ENCODE data around the gene TBCD.

Gene TBCD

DNA sequence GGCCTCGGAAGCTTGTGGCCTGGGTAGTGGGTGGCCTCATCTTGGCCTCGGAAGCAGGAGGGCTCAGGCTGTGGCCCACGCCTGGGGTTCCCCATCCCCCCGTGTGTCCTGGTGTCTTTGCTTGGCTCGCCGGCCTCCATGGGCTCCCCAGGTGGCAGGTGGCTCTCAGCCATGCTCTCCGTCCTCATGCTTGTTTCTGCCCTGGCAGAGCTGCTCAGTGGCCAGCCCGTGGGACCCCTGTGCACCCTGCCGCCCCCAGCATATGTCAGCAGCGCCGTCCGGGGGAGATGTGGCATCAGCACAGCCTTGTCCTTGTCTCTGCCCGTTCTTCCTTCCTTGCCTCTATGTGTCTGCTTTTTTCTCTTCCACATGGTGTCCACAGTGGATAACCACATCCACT, 38.5 kb downstream of the TBCD start:
- no peak for DNase-seq (ENCODE audit: low read depth, low spot score)

DNA sequence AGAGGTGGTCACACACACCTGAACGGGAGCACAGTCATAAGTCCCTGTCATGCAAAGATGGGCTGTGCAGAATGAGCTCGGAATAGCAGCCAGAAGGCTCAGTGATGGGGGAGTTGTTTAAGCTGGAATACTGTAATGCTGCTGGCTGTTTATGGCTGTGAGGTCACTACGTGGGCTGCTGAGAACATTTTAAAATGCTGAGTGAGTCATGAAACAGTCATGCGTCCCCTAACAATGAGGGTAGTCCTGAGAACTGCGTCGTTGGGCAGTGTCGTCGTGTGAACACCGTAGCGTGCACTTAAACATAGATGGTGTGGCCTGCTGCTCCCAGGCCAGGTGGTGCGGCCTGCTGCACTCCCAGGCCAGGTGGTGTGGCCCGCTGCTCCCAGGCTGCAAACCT, 39.7 kb downstream of the TBCD start:
- DNase-seq (ENCODE audit: low read depth, low spot score): no peak

DNA sequence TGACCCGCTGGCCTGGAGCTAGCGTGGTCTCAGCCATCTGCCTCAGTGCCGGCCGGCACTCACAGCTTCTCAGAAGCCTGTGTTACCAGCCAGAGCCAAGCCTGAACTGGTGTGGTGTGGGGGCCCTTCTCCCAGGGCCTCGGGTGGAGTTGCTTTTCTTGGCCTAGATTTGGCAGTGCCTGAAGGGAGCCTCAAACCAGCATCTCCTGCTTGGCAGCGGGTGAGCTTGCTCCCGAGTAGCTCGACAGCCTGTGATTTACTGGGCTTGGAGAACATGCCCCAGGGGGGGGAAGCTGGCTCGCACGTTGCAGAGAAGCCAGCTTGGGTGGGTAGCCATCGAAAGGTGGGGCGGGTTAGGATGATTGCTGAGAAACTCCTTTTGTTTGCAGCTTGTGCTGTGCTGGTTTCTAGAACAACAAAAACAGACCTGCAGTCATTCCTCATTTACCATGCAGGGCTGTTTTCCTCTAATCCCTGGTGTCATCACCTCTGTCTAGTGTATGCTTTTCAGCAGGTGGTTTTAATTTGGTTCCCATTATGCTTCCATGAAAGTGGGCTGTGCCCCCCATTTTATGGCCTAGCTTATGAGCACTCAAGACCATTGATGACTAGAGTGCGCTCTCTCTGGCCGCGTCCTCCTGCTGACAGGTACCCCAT, 42.2 kb downstream of the TBCD start:
- DNase-seq (ENCODE audit: low read depth, low spot score): no peak

DNA sequence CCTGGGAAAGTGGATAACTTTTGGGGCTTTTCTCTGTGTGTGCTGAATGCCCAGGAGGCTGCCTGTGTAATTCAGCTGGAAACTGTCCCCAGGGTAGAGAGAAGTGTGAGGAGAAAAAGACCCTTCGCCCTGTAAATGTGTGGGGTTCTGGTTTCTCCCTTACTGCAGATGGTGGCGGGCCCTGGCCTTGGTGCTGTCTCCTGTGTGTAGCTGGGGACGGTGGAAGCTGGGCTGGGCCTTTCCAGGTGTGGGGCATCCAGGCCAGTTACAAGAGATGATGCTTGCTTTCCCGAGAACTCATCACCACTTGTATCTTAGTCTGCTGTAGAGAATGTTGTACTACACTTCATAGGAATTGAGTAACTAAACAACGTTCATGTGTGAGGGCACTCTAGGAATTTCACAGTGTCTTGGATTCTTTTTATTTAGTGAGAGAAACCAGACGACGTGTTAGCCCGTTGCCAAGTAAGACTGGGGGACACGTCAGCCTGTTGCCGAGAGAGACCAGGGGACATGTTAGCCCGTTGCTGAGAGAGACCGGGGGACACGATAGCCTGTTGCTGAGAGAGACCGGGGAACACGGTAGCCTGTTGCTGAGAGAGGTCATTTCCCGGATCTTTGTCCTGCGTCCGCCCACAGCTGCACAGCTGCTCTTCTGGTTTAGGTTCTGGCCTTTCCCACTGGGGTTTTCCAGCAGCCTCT, 43.1 kb downstream of the TBCD start:
- DNase-seq (ENCODE audit: low read depth, low spot score): no peak

DNA sequence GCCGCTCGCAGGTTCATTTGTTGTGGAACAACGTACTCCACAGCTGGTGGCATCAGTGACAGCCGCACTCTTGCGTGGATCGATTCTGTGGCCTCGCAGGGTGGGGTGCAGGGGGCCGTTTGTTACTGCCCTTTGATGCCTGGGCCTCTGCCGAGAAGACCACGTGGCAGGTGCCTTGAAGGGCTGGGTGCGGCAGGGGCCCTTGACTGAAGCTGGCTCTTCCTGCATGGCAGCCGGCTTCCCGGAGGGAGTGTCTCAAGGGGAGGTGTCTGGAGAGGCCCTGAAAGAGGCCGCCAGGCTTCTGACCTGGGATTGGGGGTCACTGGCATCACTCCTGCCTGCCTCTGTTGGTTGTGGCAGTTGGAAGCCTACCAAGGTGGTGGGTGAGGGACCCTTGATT, 43.8 kb downstream of the TBCD start:
- DNase-seq (ENCODE audit: low read depth, low spot score): no peak

DNA sequence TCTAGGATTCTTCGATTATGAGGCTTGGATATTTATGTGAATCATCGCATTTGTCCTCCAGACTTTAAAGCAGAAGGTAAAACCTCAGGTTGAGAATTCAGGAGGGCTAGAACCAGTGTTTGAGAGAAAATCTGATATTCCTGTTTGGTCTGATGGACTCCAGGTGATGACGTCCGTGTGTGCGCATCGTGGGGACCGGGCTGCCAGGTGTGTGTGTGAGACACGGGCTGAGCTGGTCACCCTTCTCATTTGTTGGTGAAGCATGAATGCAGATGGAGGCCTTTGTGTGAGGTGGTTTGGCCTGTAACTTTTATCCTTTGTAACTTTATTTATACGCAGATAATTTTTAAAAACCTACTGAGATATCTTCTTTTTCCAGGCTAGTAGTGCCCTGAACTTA, 45.2 kb downstream of the TBCD start:
- no peak for DNase-seq (ENCODE audit: low read depth, low spot score)

DNA sequence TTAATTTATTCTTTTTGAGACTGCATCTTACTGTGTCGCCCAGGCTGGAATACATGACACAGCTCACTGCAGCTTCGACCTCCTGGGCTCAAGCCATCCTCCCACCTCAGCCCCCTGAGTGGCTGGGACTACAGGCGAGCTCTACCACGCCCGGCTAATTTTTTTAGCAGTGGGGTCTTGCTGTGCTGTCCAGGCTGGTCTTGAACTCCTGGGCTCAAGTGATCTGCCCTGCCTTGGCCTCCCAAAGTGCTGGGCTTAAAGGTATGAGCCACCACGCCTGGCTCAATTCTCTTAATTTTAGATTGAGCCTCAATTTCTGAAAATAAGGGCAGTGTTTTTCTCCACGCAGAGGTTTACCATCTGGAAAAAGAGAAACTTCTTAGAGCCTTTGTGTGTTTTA, 46.9 kb downstream of the TBCD start:
- DNase-seq (ENCODE audit: low read depth, low spot score): no peak

DNA sequence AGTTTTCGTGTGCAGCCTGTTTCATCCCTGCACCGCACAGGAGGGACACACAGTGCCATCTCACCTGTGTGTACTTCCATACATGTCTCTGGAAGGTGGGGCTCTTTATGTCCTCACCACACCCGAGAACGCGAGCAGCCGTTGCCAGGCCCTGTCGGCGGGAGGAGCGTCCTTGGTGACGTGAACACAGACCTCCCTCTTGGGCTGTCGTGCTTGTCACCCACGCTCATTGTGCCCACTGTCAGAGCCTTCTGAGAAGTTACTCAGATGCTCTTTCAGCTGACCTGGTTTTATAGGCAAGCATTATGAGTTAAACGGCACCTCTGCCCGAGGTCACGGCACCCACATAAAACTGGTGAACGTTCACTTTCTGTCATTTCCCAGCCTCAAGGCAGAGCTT, 47.7 kb downstream of the TBCD start:
- no peak for DNase-seq (ENCODE audit: low read depth, low spot score)

DNA sequence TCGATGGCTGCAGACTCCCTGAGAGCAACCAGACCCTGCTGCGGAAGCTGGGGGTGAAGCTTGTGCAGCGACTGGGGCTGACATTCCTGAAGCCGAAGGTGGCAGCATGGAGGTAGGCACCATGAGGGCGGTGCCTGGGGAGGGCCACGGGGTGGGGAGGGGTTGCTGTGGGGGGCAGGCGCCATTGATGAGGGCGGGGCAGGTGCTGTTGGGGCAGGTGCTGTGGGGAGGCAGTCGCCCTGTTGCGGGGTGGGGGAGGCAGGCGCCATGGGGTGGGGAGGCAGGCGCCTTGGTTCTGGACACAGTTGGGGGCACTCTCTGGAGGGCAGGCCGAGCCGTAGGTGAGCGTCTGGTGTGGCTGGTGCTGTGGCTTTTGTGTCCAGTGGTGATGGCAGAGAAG, 49.0 kb downstream of the TBCD start:
- DNase-seq (ENCODE audit: low read depth, low spot score): no peak

DNA sequence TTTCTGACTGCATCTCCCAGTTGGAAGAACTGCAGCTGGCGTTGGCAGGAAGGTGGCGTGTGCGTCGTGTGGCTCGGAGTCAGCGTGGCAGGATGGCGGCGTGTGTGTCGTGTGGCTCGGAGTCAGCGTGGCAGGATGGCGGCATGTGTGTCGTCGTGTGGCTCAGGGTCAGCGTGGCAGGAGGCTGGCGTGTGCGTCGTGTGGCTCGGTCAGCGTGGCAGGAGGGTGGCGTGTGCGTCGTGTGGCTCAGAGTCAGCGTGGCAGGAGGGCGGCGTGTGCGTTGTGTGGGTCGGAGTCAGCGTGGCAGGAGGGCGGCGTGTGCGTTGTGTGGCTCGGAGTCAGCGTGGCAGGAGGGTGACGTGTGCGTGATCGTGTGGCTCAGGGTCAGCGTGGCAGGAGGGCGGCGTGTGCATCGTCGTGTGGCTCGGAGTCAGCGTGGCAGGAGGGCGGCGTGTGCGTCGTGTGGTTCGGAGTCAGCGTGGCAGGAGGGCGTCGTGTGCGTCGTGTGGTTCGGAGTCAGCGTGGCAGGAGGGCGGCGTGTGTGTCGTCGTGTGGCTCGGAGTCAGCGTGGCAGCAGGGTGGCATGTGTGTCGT, 49.6 kb downstream of the TBCD start:
- DNase-seq (ENCODE audit: low read depth, low spot score): no peak

DNA sequence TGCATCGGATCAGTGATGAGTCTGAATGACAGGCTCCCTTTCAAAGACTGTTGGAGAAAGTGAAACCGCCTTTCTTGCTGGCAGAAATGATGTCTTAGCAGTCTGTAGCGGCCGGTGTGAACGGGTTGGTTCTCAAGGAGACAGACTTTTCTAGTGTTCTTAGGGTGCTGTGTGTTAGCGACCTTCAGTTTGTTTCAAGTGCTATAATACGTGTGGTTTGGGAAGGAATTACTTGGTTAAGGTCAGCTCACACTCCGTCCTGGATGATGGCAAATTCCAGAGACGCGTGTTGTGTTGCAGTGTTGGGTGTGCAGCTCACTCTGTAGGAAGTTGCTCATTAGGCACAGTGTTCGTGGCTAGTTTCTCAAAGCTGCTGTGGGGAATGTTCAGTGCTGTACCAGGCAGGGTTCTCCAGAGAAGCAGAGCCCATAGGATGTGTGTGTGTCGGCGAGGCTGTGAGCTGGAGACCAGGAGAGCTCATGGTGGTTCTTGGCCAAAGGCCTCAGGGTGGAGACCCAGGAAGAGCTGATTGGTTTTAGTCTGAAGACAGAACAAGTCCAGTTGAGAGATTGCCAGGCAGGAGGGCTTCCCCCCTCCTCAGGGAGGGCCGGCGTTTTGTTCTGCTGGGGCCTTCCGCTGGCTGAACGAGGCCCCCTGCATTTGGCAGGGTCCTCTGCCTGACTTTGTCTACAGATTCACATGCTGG, 50.4 kb downstream of the TBCD start:
- DNase-seq (ENCODE audit: low read depth, low spot score): no peak

DNA sequence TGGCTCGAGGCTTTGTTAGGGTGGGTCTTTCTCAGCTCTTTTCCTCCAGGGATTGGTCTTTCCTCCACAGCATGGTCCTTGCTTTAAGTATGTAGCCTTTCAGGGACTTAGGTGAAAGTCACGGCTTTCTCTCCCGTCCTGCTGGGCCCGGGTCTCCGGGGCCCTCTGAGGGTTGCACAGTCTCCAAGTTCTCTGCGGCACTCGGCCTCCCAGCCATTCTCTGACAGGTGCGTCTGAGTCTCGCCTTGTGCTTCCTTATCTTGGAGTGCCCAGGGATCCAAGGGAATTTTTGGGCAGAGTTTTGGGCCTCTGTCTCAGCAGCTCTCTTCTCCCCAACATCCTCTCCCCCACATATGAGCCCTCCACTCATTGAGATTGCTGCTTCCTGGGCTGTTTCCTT, 51.3 kb downstream of the TBCD start:
- DNase-seq (ENCODE audit: low read depth, low spot score): no peak

DNA sequence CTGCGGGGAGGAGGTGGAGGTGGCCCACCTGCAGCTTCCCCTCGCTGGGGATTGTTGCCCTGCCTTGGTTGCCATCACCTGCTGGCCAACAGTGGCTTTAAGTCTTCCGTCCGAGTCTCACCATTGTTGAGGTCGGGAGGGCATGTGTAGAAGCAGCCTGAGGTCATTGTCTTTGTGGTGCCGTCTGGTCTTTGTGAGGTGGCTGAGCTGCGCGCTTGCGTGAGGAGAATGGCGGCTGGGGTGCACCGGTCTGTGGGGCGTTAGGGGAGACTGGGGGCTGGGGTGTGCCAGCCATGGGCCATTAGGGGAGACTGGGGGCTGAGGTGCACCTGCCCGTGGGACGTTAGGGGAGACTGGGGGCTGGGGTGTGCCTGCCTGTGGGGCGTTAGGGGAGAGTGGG, 51.7 kb downstream of the TBCD start:
- no peak for DNase-seq (ENCODE audit: low read depth, low spot score)

DNA sequence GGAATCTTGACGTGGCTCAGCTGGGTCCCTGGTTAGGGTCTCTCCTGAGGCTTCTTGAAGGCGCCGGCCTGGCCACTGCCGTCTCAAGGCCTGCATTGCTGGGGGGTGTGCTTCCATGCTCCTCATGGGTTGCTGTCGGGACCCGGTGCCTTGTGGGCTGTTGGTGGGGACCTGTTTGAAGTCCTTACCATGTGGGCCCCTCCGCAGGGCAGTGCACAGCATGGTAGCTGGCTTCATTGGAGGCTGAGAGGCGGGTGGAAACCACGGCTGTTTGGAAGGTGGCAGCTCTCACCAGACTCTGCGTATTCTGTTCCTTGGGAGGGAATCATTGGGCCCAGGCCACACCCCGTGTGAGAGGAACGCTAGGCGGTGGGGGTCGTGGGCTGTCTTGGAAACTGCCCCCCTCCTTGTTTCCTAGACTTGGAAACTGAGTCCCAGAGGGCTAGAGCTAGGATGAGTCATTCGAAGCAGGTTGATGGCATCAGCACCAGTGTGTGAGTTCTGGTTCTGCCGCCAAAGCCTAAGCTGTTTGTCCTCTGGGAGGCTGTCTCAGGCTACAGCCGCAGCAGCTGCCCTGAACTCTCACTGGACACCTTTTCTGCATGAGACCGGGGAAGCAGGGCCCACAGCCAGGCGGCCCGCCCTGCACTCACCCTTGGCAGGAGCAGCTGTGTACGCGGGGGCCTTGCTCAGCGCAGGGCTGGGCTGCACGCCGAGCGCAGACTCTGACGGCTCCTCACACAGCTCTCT, 52.8 kb downstream of the TBCD start:
- no peak for DNase-seq (ENCODE audit: low read depth, low spot score)

DNA sequence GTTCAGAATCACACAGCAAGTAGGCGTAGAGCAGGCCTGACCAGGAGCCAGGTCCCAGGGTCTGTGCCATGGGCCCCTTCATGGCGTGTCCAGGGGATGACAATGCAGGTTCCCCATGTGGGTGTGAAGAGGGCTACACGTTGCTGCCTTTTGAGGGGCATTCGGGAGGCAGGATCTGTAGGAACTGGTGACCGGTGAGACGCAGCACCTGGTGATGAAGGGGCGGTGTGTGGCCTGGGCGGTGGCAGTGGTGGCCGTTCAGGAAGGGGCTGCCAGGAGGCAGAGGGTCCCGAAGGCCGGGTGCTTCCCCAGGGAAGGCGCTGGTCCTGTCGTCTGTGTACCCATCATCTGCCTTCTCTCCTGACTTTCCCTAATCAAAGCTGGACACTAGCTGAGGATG, 53.4 kb downstream of the TBCD start:
- DNase-seq (ENCODE audit: low read depth, low spot score): no peak

DNA sequence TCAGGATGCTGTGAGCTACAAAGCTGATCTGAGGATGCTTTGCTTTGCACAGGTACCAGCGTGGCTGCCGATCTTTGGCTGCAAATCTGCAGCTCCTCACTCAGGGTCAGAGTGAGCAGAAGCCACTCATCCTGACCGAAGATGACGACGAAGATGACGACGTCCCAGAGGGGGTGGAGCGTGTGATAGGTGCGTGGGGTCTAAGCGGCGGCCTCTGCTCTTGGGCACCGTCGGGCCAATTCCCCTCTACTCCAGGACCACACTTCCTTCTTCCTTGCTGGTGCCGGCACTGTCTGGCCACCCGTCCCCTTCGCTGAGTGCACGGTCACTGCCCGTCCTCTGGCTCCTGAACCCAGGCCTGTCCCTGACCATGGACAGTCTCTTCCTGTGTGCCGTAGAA, 54.0 kb downstream of the TBCD start:
- DNase-seq (ENCODE audit: low read depth, low spot score): no peak

DNA sequence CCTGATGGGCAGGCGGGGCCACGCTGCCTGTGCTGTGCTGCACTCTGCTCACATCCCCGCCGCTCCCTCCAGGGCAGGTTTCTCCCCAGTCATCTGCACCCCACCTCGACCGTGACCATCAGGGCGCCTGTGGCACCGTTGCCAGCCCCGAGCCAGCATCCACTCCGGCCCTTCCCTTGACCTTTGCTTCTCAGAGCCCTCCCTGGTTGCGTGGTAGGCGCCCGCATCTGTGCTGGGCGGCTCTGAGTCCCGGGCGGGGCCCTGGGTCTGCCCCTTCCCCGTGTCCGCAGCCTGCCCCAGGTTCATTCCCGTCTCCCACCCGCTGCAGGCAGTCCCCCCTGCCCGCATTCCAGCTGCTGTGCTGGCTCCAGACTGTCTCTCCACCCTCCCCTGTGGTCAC, 54.8 kb downstream of the TBCD start:
- no peak for DNase-seq (ENCODE audit: low read depth, low spot score)

DNA sequence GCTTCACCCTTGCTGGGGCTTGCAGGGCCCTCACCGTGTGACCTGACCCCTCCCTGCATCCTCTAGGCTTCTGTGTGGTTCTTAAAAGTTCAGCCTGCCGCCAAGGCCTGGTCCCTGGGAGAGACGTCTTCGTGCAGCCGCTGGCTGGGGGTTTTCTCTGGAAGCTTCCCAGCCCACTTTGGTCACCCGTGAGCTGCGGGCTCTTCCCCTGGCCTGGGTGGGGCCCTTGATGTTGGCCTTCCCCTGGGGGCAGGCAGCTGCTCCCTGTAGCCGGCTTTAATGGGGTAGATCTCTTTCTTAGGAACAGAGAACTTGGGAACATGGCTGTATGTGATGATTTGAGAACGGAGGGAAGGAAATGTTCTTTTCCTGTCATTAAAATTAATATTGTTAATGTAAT, 55.2 kb downstream of the TBCD start:
- DNase-seq (ENCODE audit: low read depth, low spot score): no peak

DNA sequence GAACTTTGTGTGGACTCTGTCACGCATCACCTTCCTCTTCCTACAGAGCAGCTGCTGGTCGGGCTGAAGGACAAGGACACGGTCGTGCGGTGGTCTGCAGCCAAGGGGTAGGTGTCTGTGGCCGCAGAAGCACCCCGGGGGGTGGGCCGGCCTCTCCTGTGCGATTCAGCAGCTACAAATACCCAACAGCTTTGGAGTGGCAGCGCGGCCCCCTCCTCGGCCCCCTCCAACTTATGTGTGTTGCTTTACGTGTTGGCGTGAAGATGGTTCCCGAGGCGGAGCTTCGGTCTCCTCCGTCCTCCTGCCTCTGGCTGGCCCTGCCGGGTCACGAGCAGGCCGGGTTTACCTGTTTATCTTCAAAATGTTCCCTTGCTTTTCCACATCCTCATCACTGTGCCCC, 55.7 kb downstream of the TBCD start:
- no peak for DNase-seq (ENCODE audit: low read depth, low spot score)

DNA sequence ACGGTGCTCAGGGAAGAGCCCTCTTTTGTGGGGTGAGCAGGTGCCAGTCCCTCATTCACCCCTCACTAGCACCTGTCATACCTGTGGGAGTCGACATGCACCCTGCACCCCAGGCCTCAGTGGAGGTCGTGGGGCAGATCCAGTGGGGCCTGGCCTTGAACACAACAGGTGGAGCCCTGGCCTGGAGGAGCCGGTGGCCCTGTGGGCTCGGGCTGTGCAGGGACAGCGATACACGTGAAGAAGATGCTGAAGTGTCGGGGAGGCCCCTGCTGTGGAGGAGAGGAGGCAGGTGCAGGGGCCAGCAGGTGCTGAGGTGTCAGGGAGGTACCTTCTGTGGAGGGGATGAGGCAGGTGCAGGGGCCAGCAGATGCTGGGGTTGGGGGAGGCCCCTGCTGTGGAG, 56.1 kb downstream of the TBCD start:
- DNase-seq (ENCODE audit: low read depth, low spot score): no peak

DNA sequence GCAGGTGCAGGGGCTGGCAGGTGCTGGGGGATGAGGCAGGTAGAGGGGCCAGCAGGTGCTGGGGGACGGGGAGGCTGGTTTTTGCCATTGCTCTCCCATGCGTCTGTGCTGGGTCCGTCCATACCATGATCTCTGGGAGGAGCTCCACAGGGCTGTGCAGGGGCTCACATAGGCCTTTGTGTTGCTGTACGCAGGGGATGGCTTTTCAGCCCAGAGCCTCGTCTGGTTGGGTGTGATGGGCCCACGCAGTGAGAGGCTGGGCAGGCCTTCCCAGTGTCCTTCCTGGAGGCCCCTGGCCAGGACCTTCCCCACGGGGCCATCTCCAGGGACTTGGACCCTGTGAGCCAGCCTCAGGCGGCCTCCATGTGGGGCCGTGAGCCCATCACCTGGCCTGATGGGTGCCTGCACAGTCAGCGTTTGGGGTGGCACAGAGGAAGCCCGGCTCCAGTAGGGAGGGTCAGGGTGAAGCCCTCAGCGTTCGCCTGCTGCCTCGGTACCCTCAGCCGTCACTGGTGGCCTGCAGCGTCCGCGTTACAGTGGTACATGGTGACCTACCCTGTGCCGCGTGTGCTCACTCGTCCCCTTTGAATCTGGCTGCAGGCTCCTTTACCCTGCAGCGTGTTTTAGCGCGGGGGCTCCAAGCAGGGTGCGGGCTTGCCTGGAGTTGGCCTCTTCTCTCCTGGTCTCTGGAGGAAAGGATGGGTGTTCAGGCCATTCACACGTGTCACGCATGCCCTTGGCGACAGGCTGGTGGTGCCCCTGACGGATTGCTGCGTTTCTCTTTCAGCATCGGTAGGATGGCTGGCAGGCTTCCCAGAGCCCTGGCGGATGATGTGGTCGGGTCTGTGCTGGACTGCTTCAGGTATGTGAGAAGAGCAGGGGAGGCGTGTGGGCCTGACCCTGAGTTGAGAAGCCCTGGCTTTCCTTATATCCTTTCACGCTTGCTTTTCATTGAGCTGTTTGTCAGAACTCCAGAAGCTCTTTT, 57.3 kb downstream of the TBCD start:
- DNase-seq (ENCODE audit: low read depth, low spot score): no peak

Measured in brain pericyte (primary cell).